Non-pigmented ciliary epithelial cell (primary cell): ENCODE data around the gene DNAH11.
A peak's percentile ranks its signal among the peaks of the same experiment; 100 is the strongest.
"Not testable (repeated sequence)": the region's sequence is repeated elsewhere in the genome, so short reads cannot be mapped to it uniquely, and the experiment has no call there.

ENCODE experiments used
- DNase-seq: peaks from one replicate; pipeline ENCODE4 v3.0.0-alpha.2; 2010; ENCODE audit warnings: low read depth

Gene DNAH11, protein sequence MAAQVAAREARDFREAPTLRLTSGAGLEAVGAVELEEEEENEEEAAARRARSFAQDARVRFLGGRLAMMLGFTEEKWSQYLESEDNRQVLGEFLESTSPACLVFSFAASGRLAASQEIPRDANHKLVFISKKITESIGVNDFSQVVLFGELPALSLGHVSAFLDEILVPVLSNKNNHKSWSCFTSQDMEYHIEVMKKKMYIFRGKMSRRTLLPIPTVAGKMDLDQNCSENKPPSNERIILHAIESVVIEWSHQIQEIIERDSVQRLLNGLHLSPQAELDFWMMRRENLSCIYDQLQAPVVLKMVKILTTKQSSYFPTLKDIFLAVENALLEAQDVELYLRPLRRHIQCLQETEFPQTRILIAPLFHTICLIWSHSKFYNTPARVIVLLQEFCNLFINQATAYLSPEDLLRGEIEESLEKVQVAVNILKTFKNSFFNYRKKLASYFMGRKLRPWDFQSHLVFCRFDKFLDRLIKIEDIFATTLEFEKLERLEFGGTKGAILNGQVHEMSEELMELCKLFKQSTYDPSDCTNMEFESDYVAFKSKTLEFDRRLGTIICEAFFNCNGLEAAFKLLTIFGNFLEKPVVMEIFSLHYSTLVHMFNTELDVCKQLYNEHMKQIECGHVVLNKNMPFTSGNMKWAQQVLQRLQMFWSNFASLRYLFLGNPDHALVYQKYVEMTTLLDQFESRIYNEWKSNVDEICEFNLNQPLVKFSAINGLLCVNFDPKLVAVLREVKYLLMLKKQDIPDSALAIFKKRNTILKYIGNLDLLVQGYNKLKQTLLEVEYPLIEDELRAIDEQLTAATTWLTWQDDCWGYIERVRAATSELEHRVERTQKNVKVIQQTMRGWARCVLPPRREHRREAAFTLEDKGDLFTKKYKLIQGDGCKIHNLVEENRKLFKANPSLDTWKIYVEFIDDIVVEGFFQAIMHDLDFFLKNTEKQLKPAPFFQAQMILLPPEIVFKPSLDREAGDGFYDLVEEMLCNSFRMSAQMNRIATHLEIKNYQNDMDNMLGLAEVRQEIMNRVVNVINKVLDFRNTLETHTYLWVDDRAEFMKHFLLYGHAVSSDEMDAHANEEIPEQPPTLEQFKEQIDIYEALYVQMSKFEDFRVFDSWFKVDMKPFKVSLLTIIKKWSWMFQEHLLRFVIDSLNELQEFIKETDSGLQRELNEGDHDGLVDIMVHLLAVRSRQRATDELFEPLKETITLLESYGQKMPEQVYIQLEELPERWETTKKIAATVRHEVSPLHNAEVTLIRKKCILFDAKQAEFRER (N-terminal part only)

DNA sequence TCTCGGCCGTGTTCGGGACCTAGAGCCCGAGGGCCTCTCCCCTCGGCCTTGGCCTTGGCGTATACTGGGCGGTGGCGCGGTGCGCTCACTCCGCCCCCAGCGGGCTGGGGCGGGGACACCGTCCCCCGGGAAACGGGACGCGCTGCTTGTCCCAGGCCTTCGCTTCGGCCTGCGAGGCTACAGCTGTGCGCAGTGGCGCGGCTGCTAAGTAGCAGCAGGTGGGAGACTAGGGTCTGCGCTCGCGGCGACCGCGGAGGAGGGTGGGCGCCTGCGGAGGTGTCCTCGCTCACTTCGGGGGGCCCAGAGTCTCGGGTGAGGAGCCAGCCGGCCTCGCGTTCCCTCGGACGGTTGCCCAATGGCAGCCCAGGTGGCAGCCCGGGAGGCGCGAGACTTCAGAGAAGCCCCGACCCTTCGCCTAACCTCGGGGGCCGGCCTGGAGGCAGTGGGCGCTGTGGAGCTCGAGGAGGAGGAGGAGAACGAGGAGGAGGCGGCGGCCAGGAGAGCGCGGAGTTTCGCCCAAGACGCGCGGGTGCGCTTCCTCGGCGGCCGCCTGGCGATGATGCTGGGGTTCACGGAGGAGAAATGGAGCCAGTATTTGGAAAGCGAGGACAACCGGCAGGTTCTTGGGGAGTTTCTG, at the start of gene DNAH11:
Gene DNAH11, plus strand, starts transcription at position 149 of the 637 bp plus-strand sequence. Its CDS starts 207 bp downstream, at position 356.
- DNase-seq = no peak

DNA sequence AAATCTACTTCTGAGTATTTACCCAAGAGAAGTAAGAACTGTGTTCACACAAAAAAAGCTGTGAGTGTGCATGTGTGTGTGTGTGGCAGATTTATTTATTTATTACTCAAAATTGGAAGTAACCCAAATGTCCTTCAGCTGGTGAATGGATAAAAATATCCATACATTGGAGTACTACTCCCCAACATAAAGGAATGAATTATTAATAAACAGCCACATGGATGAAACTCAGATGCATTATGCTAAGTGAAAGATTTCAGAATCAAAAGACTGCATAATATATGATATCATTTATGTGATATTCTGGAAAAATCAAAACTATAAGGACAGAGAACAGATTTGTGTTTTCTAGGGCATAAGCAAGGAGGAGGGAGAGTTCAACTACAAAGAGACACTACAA, 47.1 kb upstream of the DNAH11 start:
- no peak for DNase-seq

DNA sequence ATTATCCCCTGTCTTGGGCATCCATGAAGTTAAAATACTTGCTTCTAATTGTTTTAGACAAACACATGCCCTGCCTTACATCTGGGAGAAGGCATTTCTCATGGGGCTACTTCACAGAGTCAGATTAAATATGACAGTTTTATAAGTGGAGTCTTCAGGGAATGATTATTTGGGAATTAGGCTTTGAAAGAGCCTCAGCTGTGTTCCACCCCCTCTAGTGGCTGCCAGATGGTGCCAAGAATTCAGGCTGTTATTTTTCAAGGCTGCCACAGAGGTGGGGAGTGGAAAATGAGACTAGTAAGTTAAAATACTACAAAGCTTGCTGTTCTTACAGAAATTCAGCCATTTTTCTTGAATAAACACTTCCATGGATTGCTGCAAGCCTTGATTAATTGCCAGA, 45.8 kb upstream of the DNAH11 start:
- DNase-seq = peak; percentile 3

DNA sequence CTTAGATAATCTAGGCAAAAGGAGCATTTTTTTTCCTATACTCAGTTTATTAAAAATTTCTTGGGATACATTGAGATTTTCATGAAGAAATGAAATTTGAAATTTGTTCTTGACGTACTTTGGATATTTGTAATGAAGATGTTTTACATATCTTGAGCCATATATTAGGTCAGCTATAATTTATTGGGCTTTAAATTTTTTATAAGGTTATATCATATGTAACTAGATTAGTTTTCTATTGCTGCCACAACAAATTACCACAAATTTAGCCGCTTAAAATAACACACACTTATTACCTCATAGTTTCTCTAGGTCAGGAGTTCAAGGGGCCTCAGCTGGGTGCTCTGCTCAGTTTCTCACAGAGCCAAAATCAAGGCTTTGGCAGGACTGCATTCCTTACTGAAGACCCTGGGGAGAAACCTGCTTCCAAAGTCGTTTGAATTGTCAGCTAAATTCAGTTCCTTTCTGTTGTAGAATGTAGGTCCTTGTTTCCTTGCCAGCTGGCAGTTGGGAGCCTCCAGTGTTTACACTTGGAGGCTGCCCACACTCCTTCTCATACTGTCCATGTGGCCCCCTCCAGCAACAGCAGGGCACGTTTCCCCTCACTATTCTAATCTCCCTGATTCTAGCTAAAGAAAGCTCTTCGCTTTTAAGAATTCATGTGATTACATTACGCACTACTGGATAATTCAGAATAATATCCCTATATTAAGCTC, 42.6 kb upstream of the DNAH11 start:
- no peak for DNase-seq

DNA sequence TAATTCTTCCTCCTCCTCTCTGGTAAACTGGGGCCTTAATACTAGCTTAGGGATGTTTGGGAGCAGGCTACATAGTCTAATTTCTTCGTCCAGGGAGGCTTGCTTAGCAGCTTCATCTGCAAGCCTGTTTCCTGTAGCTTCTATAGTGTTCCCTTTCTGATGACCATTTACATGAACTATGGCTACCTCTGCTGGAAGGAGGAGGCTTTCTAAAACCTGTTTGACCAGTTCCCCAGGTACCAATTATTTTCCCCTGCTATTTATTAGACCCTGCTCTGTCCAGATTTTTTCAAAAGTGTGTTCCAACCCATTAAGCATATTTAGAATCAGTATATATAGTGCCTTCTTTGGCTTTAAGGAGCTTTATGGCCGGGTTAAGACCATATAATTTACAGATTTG, 38.8 kb upstream of the DNAH11 start:
- no peak for DNase-seq

DNA sequence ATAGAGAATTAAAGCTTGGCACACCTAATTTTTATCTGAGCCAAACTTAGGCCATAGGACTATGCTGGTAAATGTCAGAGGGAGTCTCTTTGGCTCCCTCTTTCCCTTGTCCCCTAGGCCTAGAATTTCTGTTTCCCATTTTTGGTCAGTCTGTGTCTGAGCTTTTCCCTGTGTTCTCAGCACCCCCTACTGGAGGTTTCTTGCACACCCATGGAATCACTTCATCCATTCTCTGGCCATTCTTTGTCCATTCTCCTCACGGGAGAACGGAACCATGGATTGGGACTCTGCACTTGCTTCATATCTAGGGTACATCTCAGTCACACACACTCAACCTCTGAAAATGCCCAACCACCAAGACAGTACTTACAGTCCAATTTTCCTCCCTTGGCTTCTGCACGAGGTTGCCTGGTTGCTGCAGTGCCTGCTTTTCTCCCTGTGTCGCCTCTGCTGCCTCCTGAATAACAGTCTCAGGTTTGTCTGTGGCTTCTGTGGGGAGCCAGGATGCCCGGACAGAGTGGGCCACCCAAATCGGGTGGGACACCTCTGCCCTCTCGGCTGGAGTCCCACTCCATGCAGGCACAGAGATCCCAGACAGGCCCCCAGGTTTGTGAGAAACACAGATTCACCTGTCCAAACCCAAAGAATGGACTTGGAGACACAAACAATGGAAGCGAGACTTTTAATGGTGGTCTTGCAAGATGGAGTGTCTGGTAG, 35.1 kb upstream of the DNAH11 start:
- peak; percentile 1 for DNase-seq

DNA sequence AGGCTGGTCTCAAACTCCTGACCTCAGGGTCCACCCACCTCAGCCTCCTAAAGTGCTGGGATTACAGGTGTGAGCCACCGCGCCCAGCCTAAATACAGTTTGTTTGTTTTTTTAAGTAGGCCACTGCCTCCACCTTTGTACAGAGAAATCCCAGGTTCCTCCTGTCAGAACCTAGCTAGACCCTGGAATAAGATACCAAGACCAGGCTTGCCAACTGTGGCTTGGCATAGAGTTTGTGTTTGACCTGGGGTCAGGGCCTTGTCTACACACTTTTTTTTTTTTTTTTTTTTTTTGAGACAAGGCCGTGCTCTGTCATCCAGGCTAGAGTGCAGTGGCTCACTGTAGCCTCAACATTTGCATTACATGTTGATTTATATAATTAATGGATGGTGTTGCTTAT, 34.3 kb upstream of the DNAH11 start:
- no peak for DNase-seq

DNA sequence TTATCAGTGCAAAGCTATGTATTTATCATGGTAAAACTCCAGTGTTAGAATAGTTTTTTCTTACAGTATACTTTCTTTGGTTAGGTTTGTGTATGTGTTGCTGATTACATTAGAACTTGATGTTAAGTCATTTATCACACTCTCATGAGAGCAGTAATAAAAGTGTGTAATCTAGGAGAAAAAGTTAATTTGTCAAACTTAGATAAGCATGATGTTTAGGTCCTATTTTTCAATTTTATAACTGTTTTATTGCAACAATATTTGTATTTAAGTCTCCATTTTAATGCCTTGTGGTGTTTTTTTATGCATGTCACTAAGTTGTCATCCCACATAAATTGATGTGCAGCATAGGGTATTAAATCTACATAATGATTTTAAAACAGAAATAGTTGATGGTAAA, 28.8 kb upstream of the DNAH11 start:
- no peak for DNase-seq

DNA sequence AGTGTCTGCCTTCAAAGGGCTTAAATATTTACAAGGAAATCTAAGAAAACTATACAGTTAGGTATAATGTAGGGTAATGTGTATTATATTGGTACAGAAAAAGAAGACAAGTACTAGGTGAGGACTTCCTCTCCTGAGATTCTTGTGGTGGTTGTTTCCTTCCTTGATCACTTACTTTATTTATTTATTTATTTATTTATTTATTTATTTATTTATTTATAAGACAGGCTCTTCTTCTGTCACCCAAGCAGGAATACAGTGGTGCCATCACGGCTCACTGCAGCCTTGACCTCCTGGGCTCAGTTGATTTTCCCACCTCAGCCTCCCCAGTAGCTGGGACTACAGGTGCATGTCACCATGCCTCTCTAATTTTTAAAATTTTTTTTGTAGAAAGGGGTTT, 18.2 kb upstream of the DNAH11 start:
- no peak for DNase-seq

DNA sequence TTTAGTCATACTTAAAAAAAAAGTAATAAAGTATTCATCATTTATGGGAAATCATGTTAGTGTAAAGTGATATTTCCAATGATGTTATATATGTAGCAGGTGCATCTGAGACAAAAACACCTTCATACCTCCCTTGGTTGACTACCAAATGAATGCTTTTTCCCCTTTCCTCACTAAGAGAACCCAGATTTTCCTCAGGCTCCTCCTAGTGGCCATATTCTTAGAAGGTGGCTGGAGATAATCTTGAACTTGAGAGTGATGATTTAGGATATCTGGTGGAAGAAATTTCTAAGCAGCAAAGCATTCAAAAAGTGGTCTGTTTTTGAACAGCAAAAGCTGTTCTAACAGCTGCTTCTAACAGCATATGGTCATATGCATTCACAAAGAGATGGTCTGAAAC, 16.8 kb upstream of the DNAH11 start:
- DNase-seq = no peak

DNA sequence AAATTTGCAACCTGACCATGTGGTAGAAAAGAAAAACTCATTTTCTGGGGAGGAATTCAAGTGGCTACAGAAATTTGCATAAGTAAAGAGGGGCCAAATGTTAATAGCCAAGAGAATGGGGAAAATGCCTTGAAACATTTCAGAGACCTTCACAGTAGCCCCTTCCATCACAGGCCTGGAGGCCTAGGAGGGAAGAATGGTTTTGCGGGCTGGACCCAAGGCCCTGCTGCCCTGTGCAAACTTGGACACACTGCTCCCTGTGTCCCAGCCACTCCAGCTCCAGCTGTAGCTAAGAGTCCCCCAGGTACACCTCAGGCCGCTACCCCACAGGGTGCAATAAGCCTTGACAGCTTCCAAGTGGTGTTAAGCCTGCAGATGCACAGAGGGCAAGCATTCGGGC, 16.4 kb upstream of the DNAH11 start:
- no peak for DNase-seq

DNA sequence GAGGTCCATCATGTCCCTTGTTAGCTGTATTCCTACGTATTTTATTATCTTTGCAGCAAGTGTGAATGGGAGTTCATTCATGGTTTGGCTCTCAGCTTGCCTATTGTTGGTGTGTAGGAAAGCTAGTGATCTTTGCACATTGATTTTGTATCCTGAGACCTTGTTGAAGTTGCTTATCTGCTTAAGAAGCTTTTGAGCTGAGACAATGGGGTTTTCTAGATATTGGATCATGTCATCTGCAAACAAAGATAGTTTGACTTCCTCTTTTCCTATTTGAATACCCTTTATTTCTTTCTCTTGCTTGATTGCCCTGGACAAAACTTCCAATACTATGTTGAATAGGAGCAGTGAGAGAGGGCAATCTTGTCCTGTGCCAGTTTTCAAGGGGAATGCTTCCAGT, 10.4 kb upstream of the DNAH11 start:
- not testable (repeated sequence) for DNase-seq

DNA sequence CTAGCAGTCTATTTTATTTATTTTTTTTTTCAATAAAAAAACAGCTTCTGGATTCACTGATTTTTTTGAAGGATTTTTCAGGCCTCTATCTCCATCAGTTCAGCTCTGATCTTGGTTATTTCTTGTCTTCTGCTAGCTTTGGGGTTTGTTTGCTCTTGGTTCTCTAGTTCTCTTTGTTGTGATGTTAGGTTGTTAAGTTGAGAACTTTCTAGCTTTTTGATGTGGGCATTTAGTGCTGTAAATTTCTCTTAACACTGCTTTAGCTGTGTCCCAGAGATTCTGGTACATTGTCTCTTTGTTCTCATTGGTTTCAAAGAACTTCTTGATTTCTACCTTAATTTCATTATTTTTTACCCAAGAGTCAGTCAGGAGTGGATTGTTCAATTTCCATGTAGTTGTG, 9.2 kb upstream of the DNAH11 start:
- not testable (repeated sequence) for DNase-seq

DNA sequence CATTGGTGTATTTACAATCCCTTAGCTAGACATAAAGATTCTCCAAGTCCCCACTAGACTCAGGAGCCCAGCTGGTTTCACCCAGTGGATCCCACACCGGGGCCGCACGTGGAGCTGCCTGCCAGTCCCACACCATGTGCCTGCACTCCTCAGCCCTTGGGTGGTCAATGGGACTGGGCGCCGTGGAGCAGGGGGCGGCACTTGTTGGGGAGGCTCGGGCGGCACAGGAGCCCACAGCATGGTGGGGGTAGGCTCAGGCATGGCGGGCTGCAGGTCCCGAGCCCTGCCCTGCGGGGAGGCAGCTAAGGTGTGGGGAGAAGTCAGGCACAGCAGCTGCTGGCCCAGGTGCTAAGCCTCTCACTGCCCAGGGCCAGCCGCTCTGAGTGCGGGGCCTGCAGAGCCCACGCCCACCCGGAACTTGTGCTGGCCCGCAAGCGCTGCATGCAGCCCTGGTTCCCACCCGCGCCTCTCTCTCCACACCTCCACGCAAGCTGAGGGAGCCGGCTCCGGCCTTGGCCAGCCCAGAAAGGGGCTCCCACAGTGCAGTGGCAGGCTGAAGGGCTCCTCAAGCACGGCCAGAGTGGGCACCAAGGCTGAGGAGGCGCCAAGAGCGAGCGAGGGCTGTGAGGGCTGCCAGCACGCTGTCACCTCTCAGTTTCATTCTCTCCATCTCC, 6.3 kb upstream of the DNAH11 start:
- DNase-seq = not testable (repeated sequence)

DNA sequence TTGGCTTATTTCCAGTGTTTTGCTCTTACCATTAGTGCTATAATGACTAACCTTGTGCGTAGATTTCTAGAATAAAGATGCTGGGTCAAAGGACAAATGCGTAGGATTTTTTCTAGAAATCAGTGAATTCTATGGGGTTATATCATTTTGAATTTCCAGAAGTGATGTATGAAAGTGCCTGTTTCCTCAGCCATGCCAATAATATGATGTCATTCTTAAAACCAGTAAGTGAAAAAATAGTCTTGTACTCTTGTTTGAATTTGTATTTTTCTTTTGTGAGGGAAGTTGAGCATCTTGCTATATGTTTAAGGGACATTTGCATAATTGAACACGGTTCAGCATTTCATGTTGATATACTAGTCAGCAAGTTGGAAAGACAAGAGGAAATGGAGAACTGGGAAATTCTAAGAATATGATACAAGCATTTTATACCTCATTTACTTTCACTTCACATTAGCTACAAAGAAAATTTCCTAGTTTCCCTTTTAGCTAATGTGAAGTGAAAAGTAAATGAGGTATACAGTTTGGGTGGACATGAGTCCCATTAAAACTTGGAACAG, 3.8 kb upstream of the DNAH11 start:
- DNase-seq = no peak

DNA sequence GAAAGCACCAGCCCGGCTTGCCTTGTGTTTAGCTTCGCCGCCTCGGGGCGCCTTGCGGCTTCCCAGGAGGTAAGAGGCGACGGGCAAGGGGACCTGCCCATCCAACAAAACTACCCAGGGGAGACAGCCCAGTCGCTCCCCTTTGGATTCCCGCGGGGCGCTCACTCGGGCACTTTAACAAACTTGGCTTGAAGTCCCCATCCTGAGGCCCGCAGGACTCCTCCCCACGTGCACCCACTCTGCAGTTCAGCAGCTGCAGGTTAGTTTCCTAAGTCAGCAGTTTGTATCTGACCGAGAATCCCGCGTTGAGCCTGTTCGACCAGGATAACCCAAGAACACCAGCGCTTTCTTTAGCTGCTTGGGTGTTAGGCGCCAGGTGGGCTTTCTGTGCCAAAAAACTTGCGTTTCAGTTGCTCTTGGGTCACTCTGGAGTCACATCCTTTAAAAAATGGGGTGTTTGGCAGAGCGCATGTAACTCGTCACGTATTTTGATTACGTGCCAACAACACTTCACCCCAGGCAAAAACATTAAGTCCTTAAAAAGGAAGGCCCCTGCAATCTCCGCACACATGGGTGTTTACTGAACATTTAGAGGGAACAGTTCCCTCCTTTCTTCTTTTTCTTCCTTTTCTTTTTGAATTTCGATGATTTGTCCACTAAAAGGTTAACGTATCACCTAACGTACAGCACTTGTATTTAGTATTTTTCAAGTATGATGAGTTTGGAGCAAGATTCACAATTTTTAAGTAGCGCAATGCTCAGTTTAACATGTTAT, 876 bp downstream of the DNAH11 start:
- no peak for DNase-seq

DNA sequence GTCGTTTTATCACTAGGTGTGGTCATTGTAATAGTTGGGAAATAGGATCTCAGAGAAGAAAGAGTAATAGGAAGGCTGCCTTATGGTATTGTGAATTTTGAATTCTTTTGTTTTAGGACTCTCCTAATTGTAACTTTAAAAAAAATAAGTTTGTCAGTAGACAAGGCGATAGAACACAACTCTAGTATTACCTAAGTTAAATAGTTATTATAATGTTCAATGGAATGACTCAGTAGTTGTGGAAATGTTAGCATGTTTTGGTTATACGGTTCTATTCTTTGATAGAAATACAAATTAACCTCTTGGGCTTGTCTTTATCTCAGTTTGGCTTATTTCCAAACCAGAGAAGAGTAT, 1.4 kb downstream of the DNAH11 start:
- DNase-seq = no peak

DNA sequence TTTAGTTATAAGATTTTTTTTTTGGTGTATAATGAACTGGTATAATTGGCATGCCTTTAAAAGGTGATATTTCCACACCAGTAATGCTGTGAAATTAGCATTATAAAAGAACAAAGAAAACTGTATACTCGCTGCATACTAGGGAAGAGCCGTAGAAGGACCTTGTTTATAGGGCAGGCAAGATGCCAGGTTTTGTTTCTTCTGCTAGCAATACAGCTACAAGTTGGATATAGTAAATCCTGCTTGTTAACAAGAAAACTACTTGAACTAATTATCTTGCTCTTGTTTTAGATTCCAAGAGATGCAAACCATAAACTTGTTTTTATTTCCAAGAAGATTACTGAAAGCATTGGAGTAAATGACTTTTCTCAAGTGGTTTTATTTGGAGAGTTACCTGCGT, 1.9 kb downstream of the DNAH11 start:
- no peak for DNase-seq

DNA sequence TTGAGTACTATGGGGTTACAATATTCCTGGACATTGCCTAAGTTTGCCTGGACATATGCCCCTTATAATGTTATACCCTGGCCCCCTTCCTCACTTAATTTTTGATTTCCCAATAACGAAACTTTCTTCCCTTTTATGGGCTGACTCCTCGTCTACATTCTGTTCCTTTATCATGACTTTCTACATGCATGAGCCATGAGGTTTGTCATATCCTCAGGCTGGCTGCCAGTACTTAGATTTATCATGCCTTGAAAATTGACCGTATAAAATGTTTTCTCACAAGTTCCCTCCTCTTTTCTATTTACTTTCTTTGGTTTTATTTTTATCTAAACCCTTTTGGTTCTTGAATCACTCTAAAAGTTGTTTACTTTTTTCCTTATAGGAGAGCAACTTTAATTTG, 4.7 kb downstream of the DNAH11 start:
- DNase-seq = no peak
